HT1080 (cell line): ENCODE results near the gene IGFBP5. TPM values are rescaled to one million over a fixed set of nuclear protein-coding genes. Genes with fewer than 3 reads are reported as not detected.

ENCODE experiments used
- DNase-seq: peaks from one replicate; pipeline ENCODE4 v3.0.0-alpha.2; 2015; ENCODE audit warnings: low read depth
- total RNA-seq: library from RNA; depleted of rRNA; stranded (reverse); fragments of >200 nt; shearing (Covaris generic); gene quantifications from 2 replicates; pipeline ENCODE4 v1.2.3, GENCODE V29; 2014

The IGFBP5 gene
- total RNA-seq, 1 experiment from 2014 or later, result 0.11 TPM

DNA sequence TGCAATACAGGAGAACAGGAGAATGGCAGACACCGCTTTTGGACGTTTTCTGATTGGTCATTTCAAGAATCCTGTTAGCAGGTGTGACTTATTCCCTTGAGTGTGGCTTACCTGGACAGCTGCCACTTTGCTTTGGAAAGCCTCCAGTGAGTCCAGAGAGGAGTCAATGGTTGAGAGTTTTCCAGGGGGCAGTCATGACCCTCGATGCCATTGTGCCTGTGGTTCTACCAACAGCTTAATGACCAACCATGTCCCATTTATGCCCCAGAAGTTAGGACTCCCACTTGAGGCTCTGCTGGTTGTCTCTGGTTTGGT lies 49.8 kb downstream of the IGFBP5 start:
- DNase-seq, result no peak

DNA sequence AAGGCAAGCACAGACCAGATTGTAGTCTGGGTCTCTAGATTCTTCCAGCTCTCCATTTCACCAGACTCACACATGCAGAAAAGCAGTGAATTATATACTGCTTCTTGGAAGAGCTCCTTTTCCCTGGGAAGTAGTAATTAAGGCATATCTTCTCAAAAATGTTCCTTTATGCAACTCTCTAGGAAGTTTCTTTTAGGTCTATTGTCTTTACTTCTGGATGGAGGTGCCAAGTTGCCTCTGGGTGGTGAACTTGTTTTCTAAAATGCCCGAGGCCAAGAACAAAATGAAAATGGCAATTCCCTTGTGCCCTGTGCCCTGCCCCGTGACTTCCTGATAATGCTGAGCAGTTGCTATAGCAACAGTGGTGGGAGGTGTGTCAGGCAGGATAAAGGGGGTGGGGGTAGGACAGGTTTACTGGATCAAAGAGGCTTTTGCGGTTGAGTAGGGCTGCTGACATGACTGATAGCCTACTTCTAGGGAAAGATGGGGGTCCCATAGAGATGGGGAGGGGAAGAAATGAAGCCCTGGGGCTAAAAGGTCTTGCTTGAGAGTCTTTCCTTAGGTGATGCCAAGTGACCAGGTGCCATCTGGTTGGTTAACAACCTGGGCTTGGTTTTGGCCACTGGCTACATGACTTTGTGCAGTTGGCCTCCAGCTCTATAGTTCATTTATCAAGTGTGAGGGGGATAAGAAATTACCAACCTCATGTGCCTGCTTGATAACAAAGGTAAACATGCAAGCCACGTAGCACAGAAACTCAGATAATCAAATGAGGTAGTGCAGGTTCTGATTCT lies 50.3 kb downstream of the IGFBP5 start:
- no peak for DNase-seq

DNA sequence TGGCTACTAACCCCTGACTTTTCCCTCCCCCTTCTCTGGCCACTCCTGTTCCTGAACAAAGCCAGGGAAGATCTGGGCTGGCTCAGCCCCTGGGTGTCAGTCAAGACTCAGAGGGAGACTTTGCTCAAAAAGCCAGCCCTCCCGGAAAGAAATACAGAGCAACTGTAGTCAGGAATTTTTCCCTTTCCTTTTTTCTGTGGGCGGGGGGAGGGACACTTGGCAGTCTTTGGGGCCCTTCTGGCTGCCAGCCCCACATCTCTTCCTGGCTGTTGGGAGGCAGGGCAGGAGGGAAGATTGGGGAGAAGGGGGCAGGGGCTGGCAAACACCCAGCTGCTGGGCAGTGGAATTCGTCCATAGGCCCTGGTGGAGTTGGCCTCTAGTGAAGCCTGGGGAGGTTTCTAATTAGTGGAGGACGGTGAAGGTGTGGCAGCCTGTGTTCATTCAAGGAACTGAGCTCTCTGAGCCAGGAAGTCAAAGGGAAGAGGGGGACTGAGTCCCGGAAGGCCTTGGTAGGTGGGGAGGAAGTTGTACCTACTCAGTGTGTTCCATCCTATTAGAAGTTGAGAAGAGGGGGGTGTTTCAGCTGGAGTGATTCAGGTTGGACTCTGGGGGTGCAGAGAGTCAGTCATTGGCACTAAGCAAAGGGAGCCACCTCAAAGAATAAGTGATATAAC lies 51.2 kb downstream of the IGFBP5 start:
- DNase-seq, result no peak

DNA sequence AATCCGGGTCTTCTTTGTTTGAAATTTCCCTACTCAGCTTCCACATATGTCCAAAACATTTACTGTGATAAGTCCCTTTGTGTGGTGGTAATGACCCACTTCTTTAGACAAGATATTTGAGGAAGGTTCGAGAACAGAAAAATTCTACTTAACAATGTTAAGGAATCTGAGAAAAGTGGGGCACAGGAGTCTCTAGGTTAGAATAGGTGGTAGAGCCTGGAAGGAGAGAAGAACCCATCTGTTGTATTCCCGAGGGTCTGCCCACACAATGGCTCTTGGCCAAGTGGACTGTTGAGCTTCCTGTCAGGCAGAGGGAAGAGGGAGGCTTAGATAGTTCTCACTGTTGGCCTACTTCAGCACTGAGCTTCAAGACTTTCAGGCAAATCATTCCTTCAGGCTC lies 57.9 kb downstream of the IGFBP5 start:
- DNase-seq, result no peak

DNA sequence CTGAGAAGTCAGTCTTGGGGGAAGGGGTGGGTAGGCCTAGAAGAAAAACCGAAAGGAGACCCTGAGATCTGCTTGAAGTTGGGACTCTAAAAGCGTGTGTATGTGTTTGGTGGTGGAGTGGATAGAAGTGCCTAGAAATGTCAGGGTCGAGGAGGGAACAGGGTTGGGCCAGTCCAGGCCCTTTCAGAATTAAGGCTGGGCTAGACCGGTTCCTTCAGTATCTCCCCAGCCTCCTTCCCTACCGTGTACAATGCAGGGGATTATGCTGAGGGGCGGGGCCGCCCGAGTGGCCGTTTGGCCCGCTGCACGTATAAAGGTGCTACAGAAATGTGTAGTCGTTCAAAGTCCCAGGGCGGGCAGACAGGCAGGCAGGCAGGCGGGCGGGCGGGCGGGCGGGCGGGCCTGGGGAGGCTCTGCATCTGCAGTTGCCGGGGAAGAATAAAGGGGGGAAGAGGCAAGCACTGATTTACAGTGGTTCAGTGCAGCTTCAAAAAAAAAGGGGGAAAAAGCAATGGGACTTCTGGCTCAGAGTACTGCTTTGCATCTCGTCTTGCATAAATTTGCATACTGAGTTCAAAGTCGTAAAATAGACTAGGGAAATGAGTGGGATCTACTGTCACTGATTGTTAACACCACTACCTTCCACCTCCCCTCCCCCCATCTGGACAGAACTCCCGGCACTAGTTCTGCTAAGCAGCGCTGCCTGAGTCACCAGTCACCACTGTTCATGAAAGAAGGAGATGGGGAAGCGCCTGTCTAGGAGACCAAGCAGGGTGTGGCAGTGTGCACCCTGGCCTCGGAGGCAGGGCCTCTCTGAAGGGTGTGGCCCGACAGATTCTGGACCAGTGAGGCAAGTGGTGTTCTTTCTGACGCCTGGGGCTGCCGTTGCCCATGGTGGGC lies 58.5 kb downstream of the IGFBP5 start:
- peak; percentile 66 for DNase-seq

DNA sequence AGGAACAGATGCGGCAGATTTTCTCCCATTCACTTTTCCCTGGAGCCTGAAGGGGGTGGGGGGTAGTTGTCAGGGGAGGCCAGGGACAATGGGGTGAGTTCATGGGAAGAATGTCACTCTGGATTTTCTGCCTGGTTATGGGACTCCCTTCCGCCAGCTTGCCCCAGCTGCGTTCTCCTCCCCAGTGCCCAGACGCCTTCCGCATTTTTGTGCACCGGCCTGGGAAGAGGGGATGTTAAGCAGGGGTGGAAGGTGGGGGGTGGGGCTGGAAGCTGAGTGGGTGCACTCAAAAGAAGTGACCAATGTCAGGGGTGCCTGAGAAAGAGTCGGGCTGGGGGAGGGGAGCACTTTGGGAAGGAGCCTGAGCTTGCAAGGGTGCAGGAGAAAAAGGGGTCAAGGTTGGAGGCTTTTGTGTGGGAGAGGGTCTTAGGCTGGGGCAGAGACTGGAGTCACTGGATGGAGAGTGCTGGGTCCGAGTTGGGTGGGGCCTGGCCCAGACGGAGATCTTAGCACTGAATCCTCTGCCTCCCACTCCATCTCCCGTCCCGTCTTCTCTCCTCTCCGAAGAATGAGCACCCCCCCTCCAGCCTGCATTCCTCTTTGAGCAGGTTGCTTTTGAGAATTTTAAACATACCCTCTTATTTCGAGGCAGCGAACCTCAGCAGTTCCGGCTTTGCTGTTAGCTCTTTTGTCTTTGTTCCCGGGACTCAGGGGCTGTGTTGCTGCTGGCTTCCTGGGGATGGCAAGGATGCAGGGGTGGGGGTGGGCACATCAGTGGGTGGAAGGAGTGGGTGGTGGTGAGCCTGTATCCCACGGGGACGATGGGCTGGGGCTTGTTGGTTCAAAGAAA lies 59.4 kb downstream of the IGFBP5 start:
- no peak for DNase-seq

DNA sequence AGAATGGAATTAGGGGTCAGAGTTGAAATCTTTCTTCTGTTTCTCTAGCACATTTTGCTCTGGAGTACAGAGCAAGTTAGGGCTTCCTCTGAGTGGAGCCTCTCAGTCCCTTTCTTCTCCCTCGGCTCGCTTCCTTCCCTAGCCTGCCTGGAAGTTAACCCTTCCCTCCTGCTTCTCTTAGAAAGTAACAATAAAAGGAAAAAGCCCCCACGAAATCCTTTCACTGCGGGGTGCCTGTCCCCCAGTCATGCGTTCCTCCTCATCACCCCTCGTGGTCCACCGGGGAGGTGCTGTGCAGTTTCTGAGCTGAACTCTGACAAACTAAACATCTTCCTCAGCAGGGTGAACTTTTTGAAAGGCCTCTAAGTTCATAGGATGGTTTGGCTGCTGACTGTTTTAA lies 60.2 kb downstream of the IGFBP5 start:
- DNase-seq, result no peak

DNA sequence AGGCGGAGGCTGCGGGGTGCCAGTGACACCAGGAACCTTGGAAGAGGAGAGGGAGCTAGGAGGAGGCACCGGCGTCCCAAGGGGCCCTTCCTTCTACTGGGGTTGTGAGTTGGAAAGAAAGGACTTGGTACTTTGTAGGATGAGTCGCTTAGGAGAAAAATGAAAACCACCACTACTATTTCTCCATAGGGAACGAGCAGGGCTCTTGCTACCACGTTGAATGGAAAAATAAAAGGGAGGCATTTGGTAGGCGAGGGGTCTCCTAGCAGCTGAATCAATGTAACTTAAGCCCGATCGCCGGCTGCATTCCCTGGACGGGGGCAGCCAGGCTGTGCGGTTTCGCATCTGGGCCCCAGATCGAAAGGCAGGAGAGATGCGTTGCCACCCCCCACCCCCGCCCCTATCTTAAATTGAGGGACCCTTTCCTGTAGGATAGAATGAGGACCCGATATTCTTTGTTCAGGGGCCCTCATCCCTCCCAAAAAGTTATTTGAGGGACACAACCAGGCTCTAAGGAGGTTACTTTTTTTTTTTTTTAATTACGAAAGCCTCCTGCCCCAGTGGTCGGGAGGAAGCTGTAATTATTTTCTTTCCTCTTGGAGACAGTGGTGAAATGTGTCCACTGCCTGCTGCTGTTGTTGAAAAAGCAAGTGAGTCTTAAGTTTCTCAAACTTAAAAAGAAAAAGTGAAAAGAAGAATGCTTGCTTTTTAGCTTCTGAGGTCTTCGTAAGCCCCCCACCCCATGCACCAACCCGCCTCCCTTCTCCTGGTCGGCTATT lies 60.8 kb downstream of the IGFBP5 start:
- DNase-seq, result no peak

DNA sequence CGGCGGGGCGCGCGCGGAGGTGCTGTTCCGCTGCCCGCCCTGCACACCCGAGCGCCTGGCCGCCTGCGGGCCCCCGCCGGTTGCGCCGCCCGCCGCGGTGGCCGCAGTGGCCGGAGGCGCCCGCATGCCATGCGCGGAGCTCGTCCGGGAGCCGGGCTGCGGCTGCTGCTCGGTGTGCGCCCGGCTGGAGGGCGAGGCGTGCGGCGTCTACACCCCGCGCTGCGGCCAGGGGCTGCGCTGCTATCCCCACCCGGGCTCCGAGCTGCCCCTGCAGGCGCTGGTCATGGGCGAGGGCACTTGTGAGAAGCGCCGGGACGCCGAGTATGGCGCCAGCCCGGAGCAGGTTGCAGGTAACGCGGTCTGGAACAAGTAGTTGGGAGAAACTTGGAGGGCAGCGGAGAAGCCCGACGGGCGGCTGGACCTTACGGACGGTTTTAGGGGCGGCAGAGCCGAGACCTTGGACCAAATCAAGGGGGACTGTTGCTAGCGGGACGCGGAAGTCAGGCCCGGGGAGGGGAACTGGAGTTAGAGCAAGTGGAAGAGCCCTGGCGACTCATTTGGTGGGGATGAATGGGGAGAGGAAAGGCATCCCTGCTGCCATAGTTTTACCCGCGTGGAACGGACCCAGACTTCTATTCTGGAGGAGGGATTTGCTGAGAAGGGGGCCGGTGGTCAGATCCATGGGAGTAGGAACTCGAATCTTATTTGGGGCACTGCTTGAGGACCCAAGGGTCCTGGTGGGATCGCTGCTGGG lies 61.6 kb downstream of the IGFBP5 start:
- no peak for DNase-seq

DNA sequence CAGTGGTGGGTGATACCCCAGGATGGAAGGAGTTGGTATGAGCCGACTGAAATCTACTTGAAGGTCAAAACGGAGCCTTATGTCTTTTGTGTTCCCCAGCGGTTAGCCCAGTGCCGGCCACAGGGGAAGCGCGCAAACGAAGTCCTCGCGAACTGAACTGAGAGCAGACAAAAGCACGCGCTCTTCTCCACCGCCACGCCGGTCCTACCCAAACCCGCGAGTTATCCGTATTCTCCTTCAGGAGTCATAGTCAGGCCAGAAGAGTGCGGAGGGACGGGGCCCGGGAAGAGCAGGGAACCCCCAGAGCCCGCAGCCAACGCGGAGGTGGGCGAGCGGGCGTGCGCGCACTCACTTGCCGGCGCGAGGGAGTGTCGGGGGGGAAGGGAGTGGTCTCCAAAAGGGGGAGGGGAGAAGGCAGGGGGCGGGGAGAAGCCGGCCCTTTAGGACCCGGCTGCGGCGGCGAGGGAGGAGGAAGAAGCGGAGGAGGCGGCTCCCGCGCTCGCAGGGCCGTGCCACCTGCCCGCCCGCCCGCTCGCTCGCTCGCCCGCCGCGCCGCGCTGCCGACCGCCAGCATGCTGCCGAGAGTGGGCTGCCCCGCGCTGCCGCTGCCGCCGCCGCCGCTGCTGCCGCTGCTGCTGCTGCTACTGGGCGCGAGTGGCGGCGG lies 62.3 kb downstream of the IGFBP5 start, which contains the start of gene IGFBP2:
IGFBP2 (plus strand) TSS at position 469 of the 664 bp plus-strand sequence; CDS start at position 573, 104 bp downstream.
- no peak for DNase-seq

DNA sequence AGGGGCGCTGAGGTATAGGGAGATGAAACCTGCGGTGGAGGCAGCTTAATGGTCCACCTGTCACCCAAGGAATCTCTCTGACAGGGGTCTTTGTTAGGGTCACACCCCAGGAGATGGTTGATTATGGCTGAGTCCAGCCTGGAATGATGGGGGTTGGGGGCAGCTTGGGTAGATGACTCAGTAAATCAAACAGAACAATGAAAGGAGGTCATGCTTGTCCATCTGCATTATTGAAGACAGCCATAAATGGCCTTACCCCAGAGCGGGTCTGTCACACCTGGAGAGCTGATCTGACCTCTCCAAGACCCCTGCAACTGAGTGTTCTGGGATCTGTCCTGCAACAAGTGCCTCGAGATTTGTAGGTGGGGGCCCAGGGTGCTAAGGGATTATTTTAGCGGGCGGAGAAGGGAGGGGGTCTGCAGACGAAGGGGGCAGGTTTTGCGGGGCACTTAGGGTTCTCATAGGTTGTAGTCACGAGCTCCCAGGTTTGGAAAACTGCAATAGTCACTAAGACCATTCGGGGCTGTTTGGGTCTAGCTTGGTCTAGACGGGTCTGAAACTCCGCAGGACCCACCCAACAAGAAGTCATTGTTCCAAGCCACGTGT lies 62.9 kb downstream of the IGFBP5 start:
- DNase-seq, result no peak

DNA sequence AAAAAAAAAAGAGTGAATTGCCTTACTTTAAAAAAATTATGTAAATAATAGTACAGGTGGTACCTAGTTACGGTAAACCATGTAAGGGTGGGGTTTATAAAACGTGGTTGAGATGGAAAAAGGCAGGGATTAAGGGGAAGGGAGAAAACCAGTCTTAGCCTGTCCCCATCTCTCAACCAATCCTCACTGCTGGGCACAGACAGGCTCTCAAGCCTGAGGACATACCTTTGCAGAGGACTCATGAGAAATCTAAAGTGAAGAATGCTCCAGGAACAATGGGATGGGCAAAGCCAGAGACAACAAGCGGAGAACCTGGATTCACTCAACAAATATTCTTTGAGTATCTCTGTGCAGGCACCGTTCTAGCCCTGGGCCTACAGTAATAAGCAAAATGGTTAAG lies 65.6 kb downstream of the IGFBP5 start:
- DNase-seq, result no peak

DNA sequence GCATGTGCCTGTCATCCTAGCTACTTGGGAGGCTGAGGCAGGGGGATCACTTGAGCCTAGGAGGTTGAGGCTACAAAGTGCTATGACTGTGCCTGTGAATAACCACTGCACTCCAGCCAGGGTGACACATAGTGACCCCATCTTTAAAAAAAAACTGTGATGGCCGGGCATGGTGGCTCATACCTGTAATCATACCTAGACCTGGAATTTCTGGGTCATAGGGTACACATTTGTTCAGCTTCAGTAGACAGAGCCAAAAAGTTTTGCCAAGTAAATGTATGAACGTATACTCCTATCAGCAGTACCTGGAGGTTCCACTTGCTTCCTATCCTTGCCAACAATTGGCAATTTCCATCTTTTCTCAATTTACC lies 68.5 kb downstream of the IGFBP5 start:
- no peak for DNase-seq

DNA sequence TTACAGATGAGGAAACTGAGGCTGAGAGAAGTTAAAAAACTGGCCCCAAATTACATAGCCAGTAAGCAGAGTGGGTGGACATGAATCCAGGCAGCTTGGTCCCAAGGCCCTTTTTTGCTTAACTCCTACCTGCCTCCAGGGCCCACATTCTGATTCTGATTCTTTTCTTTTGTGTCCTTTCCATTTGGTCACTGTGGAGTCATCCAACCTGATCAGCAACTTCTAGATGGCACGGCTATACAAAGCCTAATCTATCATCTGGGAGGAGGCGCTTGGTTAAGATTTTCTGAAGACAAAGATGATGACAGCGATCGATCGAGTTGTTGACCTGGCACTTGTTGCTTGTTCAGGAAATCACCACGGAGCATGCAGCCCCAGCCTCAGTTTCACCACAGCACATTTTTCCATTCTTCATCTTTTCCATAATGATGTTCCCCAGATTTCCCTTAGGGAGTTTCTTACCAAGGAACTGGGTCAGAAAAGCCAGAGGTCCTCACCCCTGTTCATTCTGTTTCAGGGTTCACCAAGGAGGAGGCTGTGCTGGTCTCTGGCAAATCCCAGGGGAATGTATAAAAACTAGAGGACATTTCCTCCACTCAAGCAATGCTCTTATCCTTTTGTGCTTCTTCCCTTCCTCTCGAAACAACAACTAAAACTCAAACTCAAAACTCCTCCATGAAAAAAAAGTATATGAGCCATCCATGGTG lies 69.0 kb downstream of the IGFBP5 start:
- DNase-seq, result no peak

DNA sequence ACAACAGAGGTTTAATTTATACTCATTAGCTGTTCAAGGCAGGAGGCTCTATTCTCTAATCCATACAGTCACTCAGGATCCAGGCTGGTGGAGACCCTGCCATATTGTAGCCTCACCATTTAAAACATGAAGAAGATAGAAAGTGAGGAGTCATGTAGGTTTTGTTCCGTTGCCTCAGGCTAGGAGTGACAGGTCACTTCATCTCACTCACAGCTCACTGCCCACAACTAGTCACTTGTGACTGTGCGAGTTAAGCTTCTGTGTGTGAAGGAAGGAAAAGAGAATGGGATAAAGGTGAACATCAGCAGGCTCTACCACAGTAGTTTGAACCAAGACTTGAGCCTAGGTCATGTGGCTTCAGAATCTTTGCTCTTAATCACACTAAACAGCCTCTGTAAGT lies 71.1 kb downstream of the IGFBP5 start:
- no peak for DNase-seq

DNA sequence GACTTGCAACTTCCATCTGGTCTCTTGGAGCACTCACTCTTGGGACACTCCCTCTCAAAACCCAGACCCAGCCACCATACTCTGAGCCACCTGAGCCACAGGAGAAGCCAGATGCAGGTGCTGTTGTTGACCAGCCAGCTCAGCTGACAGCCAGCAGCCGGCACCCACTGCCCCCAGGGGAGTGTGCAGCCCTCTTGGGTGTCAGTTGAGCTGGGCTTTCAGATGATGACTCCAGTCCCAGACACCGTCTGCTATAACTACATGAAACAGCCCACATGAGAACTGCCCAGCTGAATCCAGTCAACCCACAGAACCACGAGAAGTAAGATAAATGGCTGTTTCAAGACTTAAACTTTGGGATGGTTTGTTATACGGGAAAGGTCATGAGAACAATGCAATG lies 72.8 kb downstream of the IGFBP5 start:
- DNase-seq, result no peak
